ENCODE measurements around the gene HPGDS.

HPGDS gene

GRCh38 chr4:94253036-94253435, 89.6 kb downstream of the HPGDS start:
- no peaks in the 10 kb centered on the region for H3K9me3 ChIP-seq (ENCODE audit: control insufficient read depth, low read length)
- peaks cover 54% of the 10 kb centered on the region for H3K36me3 ChIP-seq (ENCODE audit: control insufficient read depth, insufficient read depth, low read length, severe bottlenecking)
- H3K27me3 ChIP-seq (replicated peaks; ENCODE audit: control insufficient read depth, insufficient read depth, low read length), result no peaks in the 10 kb centered on the region
- DNase-seq (ENCODE audit: low read depth), result no peak
- H3K4me1 ChIP-seq (ENCODE audit: control insufficient read depth, insufficient read depth, low read length), result no peaks in the 10 kb centered on the region
- no peak overlapping the region for H3K9ac ChIP-seq (ENCODE audit: low read length)
- no peak overlapping the region for H3K4me3 ChIP-seq (ENCODE audit: low read length)

- Histone ChIP-seq H3K27me3 (replicated peaks; ENCODE audit: control insufficient read depth, insufficient read depth, low read length) (no peaks in the 10 kb centered on the region), H3K36me3 (ENCODE audit: control insufficient read depth, insufficient read depth, low read length, severe bottlenecking) (peaks cover 60% of the 10 kb centered on the region), H3K9me3 (ENCODE audit: control insufficient read depth, low read length) (no peaks in the 10 kb centered on the region), H3K9ac (ENCODE audit: low read length) (no peak overlapping the region), H3K4me1 (ENCODE audit: control insufficient read depth, insufficient read depth, low read length) (no peaks in the 10 kb centered on the region), H3K4me3 (ENCODE audit: low read length) (no peak overlapping the region)
- DNase-seq (ENCODE audit: low read depth), result no peak
Measured at GRCh38 chr4:94251094-94251493, 91.5 kb downstream of the HPGDS start.

Measured in adipocyte (in vitro differentiated cells).